GM21825 (cell line): ENCODE results near the gene EPHB1.

Experiments
- ATAC-seq: cut with Tn5 transposase; IDR thresholded peaks from one replicate; pipeline ENCODE4 v1.9.1; 2021; ENCODE audit warnings: mild to moderate bottlenecking, moderate library complexity; ENCODE audit not compliant: unreplicated experiment

Gene EPHB1

GRCh38 chr3:135076341-135076740 is 281.3 kb downstream of the EPHB1 start:
- no peak for ATAC-seq

- no peak for ATAC-seq
Observed at GRCh38 chr3:135077186-135077585, 282.1 kb downstream of the EPHB1 start.

- no peak for ATAC-seq
Observed at GRCh38 chr3:135078283-135078682, 283.2 kb downstream of the EPHB1 start.

GRCh38 chr3:135079095-135079494 is 284.0 kb downstream of the EPHB1 start:
- no peak for ATAC-seq

- no peak for ATAC-seq
Observed at GRCh38 chr3:135081451-135081850, 286.4 kb downstream of the EPHB1 start.

- no peak for ATAC-seq
Observed at GRCh38 chr3:135081856-135082434, 286.9 kb downstream of the EPHB1 start.

- no peak for ATAC-seq
Observed at GRCh38 chr3:135082706-135083105, 287.6 kb downstream of the EPHB1 start.

- ATAC-seq = no peak
Observed at GRCh38 chr3:135083179-135083578, 288.1 kb downstream of the EPHB1 start.

GRCh38 chr3:135083756-135084155 is 288.7 kb downstream of the EPHB1 start:
- no peak for ATAC-seq

- no peak for ATAC-seq
Observed at GRCh38 chr3:135084405-135084804, 289.3 kb downstream of the EPHB1 start.

GRCh38 chr3:135084976-135085375 is 289.9 kb downstream of the EPHB1 start:
- no peak for ATAC-seq

GRCh38 chr3:135085652-135086436 is 290.8 kb downstream of the EPHB1 start:
- ATAC-seq = no peak

GRCh38 chr3:135087782-135088181 is 292.7 kb downstream of the EPHB1 start:
- ATAC-seq = no peak

GRCh38 chr3:135089451-135089850 is 294.4 kb downstream of the EPHB1 start:
- no peak for ATAC-seq

GRCh38 chr3:135090020-135090717 is 295.1 kb downstream of the EPHB1 start:
- ATAC-seq = no peak

- no peak for ATAC-seq
Observed at GRCh38 chr3:135091946-135092345, 296.9 kb downstream of the EPHB1 start.

GRCh38 chr3:135093121-135093520 is 298.1 kb downstream of the EPHB1 start:
- ATAC-seq = no peak

- ATAC-seq = no peak
Observed at GRCh38 chr3:135097276-135097946, 302.4 kb downstream of the EPHB1 start.

- ATAC-seq = no peak
Observed at GRCh38 chr3:135099734-135100355, 304.8 kb downstream of the EPHB1 start.

GRCh38 chr3:135100366-135100765 is 305.3 kb downstream of the EPHB1 start:
- no peak for ATAC-seq

GRCh38 chr3:135103917-135104316 is 308.9 kb downstream of the EPHB1 start:
- ATAC-seq = no peak
